HG02798 (cell line): ENCODE data around the gene ZNF432.

Source experiments
- ATAC-seq: cut with Tn5 transposase; IDR thresholded peaks from one replicate; pipeline ENCODE4 v1.9.1; 2021; ENCODE audit warnings: mild to moderate bottlenecking; ENCODE audit not compliant: unreplicated experiment, poor library complexity

ZNF432 gene

DNA sequence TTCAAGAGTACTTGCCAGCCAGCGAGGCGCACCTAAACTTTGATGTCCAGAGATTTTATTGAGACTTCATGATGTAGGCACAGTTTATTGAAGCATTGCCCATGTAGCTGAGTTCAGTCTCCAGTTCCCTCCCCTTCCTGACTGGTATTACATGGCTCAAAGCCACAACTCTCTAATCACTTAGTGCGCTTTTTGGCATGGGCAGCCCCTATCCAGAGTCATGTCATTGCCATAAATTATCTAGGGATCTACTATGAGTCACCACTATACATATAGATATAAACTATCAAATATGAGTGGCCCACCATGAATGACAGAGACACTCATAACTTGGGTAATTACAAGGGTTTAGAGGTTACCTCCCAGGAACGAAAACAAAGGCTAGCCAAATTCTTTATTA, 28.1 kb downstream of the ZNF432 start:
- no peak for ATAC-seq

DNA sequence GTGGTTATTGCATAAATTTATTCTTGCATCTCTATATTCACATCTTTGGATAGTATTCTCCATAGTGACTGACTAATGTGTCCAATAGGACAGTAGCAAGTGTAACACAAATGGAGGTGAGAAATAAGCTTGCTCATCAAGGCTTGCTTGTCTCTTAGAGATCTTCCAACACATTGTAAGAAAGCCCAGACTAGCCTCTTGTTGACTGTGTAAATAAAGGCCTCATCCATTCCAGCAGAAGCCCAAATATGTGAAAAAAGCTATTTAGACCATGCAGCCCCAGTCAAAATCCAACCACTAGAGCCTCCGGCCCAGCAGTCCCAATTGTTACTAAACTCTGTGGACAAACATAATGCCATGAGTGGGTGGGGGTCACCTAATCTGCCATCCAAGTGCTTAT, 38.0 kb downstream of the ZNF432 start:
- ATAC-seq: no peak

DNA sequence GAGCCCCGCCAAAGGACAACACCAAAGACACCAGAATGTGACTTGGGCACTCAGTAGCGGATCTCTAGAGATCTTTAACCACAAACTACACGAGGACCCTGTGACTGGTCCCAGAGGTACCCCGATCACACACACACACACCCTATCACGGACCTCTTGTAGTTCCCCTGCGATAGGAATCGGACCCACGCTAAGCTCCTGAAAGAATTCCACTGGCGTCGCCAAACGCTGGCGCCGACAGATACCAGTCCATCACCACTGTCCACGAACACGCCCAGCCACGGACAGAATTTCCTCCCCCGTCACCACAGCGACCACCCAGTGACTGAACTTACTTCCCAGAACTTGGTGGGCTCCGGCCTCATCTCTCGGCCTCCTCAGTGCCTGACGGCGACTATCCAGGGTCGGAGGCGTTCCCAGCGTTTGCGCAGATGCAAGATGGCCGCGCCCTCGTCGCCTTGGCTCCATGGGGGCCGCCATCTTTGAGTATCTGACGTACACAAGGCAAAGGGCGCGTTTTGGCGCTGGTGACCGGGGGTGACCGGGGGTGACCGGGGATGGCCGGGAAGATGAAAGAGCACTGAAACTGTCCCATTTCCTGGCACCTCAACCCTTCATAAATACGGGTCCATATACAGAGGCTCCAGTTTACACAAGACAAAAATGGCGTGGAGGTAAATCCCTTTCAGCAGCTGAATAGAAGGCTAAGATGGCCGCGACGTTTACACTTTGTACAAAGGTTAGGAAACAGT, 40.7 kb downstream of the ZNF432 start, which contains the start of gene ZNF615:
TSS of gene ZNF615 (minus strand) at position 406 of the 752 bp plus-strand sequence. CDS start 4,500 bp downstream, outside the sequence.
- peak; percentile 94 for ATAC-seq

DNA sequence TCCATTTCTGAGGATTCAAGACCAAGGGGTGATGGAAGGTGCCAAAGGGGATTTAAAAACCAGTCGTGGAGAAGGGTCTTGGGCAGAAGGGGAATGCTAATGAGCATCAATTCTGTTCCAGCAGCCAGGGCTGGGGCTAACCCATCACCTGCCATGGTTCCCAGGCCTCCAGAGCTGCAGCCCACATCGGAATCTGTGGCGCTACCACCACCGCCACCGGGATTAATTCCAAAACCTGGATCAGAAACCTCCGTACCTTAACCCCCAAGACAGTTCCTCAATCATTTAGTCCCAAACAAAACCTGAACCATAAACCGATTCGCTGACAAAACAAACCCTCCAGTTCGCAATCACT, 41.2 kb downstream of the ZNF432 start:
- no peak for ATAC-seq

DNA sequence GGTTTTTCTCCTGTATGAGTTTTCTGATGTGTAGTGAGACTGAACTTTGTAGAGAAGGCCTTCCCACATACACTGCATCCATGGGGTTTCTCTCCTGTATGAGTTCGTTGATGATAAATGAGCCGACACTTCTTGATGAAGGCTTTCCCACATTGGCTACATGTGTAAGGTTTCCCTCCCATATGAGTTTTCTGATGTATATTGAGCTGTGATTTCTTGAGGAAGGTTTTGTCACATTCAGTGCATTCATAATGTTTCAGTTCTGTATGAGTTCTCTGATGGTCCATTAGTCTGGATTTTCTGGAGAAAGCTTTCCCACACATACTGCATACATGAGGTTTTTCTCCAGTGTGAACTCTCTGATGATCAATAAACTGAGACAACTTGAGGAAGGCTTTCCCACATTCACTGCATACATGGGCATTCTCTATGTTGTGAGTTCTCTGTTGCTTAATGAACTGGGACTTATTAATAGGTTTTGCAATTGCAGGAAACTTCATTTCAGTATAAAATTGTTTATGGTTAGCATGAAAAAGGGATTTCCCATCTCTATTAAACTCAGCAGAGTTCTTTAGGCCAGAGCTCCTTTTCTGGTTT, 54.5 kb downstream of the ZNF432 start:
- no peak for ATAC-seq

DNA sequence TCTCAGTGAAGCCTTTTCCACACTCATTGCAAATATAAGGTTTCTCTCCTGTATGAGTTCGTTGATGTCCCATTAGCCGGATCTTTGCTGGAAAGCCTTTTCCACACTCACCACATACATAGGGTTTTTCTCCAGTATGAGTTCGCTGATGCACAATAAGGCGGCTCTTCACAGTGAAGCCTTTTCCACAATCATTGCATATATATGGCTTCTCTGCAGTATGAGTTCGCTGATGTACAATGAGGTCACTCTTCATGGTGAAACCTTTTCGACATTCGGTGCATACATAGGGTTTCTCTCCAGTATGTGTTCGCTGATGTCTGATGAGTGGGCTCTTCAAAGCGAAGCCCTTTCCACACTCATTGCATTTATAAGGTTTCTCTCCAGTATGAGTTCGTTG, 55.2 kb downstream of the ZNF432 start:
- no peak for ATAC-seq

DNA sequence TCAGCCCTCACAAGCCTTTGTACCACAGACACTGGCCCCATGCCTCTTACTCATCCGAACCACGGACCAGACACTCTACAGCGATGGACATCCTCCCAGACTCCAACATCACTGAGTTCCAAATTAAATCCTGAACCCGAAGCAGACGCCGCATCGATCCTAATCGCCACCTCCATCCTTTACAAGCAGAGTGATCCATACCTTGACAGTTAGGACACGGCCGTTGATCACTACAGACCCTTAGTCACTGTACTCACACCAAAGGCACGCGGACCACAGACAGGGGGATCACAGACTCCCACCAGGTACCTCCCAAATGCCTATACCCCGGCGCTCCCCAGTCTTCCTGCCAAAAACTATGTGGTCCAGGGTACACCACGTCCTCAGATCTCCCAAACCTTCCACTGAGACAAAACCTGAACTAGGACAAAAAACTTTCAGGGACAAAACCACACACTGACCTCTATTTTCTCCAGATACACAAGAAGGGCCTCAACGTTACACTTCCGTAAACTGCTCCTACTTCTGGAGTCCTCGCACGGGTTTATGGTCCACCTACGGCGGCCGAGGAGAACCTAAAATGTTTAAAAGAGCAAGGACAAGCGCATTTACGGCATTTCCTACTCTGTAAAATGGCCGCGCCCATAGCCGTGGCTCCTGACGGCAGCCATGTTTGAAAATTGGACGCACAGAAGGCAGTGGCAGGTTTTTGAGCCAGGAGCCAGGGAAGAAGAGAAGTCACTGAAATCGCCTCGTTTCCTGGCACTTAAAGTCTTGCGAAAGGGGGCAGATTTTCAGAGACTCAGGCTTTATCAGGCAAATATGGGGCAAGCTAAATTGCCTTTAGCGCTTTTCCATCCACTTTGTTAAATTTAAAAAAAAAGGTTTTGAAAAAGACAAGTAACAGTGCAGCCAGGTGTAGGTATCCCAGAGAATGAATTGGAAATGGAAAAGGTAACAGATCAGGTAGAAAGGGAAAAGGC, 62.0 kb downstream of the ZNF432 start, which contains the start of gene ZNF350:
TSS of gene ZNF350 (minus strand) at position 532 of the 983 bp plus-strand sequence. CDS start 12,480 bp downstream, outside the sequence.
- ATAC-seq: peak; percentile 95

DNA sequence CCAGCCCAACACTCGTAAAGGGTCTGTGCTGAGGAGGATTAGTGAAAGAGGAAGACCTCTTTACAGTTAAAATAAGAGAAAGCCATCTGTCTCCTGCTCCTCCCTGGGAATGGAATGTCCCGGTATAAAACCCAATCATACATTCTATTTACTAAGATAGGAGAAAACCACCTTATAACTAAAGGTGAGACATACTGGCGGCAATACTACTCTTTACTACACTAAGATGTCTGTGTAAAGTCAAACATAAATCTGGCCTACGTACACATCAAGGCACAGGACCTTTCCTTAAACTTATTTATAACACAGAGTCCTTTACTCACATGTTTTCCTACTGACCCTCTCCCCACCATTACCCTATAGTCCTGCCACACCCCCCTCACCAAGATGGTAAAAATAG, 65.3 kb downstream of the ZNF432 start:
- no peak for ATAC-seq
